ENCODE results near the gene CRIM1.
"Not testable (repeated sequence)": the region's sequence is repeated elsewhere in the genome, so short reads cannot be mapped to it uniquely, and the experiment has no call there.

The CRIM1 gene, protein sequence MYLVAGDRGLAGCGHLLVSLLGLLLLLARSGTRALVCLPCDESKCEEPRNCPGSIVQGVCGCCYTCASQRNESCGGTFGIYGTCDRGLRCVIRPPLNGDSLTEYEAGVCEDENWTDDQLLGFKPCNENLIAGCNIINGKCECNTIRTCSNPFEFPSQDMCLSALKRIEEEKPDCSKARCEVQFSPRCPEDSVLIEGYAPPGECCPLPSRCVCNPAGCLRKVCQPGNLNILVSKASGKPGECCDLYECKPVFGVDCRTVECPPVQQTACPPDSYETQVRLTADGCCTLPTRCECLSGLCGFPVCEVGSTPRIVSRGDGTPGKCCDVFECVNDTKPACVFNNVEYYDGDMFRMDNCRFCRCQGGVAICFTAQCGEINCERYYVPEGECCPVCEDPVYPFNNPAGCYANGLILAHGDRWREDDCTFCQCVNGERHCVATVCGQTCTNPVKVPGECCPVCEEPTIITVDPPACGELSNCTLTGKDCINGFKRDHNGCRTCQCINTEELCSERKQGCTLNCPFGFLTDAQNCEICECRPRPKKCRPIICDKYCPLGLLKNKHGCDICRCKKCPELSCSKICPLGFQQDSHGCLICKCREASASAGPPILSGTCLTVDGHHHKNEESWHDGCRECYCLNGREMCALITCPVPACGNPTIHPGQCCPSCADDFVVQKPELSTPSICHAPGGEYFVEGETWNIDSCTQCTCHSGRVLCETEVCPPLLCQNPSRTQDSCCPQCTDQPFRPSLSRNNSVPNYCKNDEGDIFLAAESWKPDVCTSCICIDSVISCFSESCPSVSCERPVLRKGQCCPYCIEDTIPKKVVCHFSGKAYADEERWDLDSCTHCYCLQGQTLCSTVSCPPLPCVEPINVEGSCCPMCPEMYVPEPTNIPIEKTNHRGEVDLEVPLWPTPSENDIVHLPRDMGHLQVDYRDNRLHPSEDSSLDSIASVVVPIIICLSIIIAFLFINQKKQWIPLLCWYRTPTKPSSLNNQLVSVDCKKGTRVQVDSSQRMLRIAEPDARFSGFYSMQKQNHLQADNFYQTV

GRCh38 chr2:36355151-36355889, at the start of gene CRIM1:
Gene CRIM1 (plus strand): TSS chr2:36355778. CDS start chr2:36356293, 515 bp downstream.
- Histone ChIP-seq H2AFZ (ENCODE audit: low read depth, low read length) (peak within 1 kb of the TSS; percentile 96), H3K4me3 (ENCODE audit: low read length) (peak within 1 kb of the TSS; percentile 49), H3K9me3 (ENCODE audit: low read length) (no peaks in the 10 kb centered on the region), H3K4me1 (ENCODE audit: insufficient read depth, low read length) (peaks cover 21% of the 10 kb centered on the region), H3K27me3 (ENCODE audit: insufficient read depth, low read length) (no peaks in the 10 kb centered on the region), H3K36me3 (ENCODE audit: insufficient read depth, low read length) (no peaks in the 10 kb centered on the region)

DNA sequence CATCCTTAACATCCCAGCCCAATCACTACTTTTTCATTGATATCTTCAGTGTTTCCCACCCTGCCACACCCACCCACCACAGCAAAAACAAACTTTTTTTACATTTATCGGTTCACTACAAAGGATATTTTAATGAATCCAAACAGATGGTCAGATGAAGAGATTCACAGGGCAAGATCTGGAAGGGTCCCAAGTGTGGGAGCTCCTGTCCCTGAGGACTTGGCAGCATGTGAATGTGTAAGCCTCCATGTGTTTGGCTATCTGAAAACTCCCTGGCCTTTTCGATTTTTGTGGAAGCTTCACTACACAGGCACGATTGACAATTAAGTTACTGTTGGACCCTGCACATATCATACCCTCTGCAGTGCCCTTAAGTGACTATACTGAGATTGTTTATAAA, 48.1 kb upstream of the CRIM1 start:
- H2AFZ ChIP-seq (ENCODE audit: low read depth, low read length): no peak overlapping the region
- H3K4me3 ChIP-seq (ENCODE audit: low read length): no peak overlapping the region
- H3K27me3 ChIP-seq (ENCODE audit: insufficient read depth, low read length): no peaks in the 10 kb centered on the region
- H3K9me3 ChIP-seq (ENCODE audit: low read length): no peaks in the 10 kb centered on the region
- no peaks in the 10 kb centered on the region for H3K36me3 ChIP-seq (ENCODE audit: insufficient read depth, low read length)
- H3K4me1 ChIP-seq (ENCODE audit: insufficient read depth, low read length): no peaks in the 10 kb centered on the region

DNA sequence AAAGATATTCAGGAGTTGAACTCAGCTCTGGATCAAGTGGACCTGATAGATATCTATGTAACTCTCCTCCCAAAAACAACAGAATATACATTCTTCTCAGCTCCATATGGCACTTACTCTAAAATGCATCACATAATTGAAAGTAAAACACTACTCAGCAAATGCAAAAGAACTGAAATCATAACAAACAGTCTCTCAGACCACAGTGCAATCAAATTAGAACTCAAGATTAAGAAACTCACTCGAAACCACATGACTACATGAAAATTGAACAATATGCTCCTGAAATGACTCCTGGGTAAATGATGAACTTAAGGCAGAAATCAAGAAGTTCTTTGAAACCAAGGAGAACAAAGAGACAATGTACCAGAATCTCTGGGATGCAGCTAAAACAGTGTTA, 45.1 kb upstream of the CRIM1 start:
- H3K27me3 ChIP-seq (ENCODE audit: insufficient read depth, low read length); H3K4me3 ChIP-seq (ENCODE audit: low read length); H3K9me3 ChIP-seq (ENCODE audit: low read length); H3K4me1 ChIP-seq (ENCODE audit: insufficient read depth, low read length); H3K36me3 ChIP-seq (ENCODE audit: insufficient read depth, low read length); H2AFZ ChIP-seq (ENCODE audit: low read depth, low read length): not testable (repeated sequence)

GRCh38 chr2:36318547-36318946, 37.0 kb upstream of the CRIM1 start:
- H3K36me3 ChIP-seq (ENCODE audit: insufficient read depth, low read length): no peaks in the 10 kb centered on the region
- H3K4me3 ChIP-seq (ENCODE audit: low read length): no peak overlapping the region
- H3K4me1 ChIP-seq (ENCODE audit: insufficient read depth, low read length): no peaks in the 10 kb centered on the region
- peaks cover 2% of the 10 kb centered on the region for H3K9me3 ChIP-seq (ENCODE audit: low read length)
- no peaks in the 10 kb centered on the region for H3K27me3 ChIP-seq (ENCODE audit: insufficient read depth, low read length)
- no peak overlapping the region for H2AFZ ChIP-seq (ENCODE audit: low read depth, low read length)

DNA sequence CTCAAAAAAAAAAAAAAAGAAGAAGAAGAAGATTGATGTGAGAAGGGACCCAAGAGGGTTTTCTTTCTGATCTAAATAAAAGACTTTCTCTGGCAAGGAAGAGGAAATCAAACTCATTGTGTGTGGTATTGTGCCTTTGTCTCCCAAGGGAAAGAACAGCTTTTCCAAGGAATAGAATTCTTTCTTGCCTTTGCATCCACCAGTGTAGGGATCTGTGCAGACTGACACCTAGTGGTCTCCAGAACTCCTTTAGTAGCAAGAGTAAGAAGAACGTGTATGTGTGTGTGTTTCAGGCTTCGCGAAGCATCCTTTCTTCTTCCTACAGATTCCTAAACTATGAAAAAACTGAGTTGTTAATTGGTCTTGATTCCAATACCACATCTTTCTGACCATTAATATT, 33.5 kb upstream of the CRIM1 start:
- Histone ChIP-seq H3K4me1 (ENCODE audit: insufficient read depth, low read length) (no peaks in the 10 kb centered on the region), H3K27me3 (ENCODE audit: insufficient read depth, low read length) (no peaks in the 10 kb centered on the region), H3K9me3 (ENCODE audit: low read length) (no peaks in the 10 kb centered on the region), H3K4me3 (ENCODE audit: low read length) (no peak overlapping the region), H2AFZ (ENCODE audit: low read depth, low read length) (no peak overlapping the region), H3K36me3 (ENCODE audit: insufficient read depth, low read length) (no peaks in the 10 kb centered on the region)

DNA sequence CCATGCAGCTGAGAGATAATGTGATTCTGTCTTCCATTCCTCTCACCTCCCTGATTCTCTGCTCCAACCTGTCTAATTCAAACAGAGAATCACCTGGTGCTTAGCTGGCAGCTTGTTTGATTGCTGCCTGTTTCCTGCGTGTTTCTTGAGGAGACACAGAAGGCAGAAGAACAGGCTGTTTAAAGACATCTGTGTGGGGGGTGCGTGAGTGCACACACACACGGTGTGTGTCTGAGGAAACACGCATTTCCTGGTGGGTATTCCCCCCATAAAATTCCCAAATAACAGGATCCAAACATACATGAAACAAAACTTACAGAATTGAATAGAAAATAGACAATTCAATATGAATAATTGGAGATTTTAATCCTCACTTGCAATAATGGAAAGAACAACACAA, 29.3 kb upstream of the CRIM1 start:
- Histone ChIP-seq H2AFZ (ENCODE audit: low read depth, low read length) (no peak overlapping the region), H3K9me3 (ENCODE audit: low read length) (no peaks in the 10 kb centered on the region), H3K36me3 (ENCODE audit: insufficient read depth, low read length) (no peaks in the 10 kb centered on the region), H3K4me3 (ENCODE audit: low read length) (no peak overlapping the region), H3K4me1 (ENCODE audit: insufficient read depth, low read length) (no peaks in the 10 kb centered on the region), H3K27me3 (ENCODE audit: insufficient read depth, low read length) (no peaks in the 10 kb centered on the region)

DNA sequence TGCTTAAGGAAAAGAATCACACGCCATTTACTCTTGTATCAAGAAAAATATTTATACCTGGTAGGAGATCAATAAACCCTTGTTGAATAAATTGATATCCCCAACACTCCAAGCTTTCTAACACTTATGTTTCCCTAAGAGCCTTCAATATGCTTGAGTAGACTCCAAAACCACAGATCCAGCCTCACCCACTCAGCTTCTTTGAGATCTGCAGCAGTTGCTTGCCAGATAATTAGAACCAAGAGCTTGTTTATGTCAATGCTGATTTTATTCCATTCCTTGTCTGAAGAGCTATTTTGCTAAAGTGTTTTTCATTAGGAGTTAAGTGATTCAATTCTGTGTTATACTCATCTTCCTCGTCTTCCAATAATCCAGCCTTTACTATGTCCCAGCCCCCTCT, 26.3 kb upstream of the CRIM1 start:
- no peaks in the 10 kb centered on the region for H3K36me3 ChIP-seq (ENCODE audit: insufficient read depth, low read length)
- no peaks in the 10 kb centered on the region for H3K4me1 ChIP-seq (ENCODE audit: insufficient read depth, low read length)
- no peaks in the 10 kb centered on the region for H3K9me3 ChIP-seq (ENCODE audit: low read length)
- no peak overlapping the region for H2AFZ ChIP-seq (ENCODE audit: low read depth, low read length)
- no peak overlapping the region for H3K4me3 ChIP-seq (ENCODE audit: low read length)
- no peaks in the 10 kb centered on the region for H3K27me3 ChIP-seq (ENCODE audit: insufficient read depth, low read length)

DNA sequence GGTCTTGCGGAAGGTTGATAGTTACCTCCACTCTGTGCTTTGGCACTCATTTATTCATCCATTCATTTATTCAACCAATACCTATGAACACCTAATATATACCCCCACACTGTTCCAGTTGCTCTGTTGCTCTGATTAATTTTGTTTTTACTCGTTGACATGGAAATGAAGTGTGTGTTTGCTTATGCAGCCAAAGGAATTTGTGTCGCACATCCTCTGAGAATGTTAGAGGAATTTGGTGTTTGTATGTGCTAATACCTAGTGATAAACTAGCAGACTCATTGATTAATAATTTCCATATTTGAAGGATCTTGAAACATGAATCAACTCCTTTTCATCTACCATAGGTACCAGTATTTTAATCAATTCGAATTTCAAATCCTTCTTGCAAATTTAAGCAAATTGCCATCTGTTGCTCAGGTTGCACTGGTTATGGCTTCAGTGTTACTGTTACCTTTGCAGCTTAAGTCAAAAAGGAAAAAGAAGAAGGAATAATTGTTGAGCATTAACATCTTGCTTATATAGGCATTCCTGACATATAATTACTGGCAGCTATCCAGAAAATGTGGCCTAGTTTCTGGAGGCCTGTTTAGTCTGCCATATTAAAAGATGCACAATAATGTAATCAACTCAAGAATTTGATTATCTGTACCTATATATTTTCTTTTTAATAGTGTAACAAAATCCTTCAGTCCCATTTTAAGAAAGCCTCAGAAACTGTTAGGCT, 25.7 kb upstream of the CRIM1 start:
- H3K4me1 ChIP-seq (ENCODE audit: insufficient read depth, low read length): no peaks in the 10 kb centered on the region
- H3K27me3 ChIP-seq (ENCODE audit: insufficient read depth, low read length): no peaks in the 10 kb centered on the region
- no peaks in the 10 kb centered on the region for H3K36me3 ChIP-seq (ENCODE audit: insufficient read depth, low read length)
- H2AFZ ChIP-seq (ENCODE audit: low read depth, low read length): no peak overlapping the region
- H3K4me3 ChIP-seq (ENCODE audit: low read length): no peak overlapping the region
- H3K9me3 ChIP-seq (ENCODE audit: low read length): no peaks in the 10 kb centered on the region

DNA sequence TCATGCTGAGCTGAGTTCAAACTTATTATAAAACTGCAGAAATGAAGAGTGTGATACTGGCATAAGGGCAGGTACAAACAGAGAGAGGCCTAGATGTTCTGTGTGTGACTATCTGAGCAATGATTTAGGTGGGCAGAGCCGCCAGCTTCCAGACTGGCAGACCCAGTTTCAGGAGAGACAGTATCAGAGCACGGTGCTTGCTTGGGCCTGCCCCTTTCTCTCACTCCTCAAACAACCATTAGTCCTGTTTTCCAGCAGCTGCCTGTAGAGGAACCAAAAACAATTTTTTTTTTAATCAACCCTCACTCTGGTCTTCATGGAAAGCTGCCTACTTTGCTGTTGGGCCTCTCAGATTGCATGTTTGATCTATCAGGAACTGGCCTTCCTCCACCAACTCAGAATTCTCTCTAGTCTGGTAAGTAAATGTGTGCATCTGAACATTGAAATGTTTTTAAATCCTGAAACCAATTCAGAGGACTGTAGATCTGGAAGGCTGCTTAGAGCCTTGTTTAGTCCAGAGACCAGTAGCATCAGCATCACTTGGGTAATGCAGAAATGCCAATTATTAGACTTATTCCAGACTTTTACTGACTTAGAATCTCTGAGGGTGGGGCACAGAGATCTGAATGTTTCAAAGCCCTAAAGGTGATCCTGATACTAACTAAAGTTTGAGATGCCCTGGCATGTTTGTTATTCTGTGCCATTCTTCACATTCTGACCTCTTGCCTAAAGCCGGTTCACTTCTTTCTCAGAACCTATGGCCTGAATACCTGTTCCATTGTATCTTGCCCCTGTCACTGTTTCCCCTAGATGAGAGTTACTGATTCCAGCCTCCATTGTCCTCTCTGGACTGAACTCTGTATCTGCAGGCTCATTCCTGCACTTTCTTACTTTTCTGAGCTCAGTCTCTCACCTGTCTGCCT, 24.8 kb upstream of the CRIM1 start:
- no peaks in the 10 kb centered on the region for H3K4me1 ChIP-seq (ENCODE audit: insufficient read depth, low read length)
- no peak overlapping the region for H3K4me3 ChIP-seq (ENCODE audit: low read length)
- H3K9me3 ChIP-seq (ENCODE audit: low read length): no peaks in the 10 kb centered on the region

GRCh38 chr2:36333350-36334012, 22.1 kb upstream of the CRIM1 start:
- Histone ChIP-seq H3K36me3 (ENCODE audit: insufficient read depth, low read length) (no peaks in the 10 kb centered on the region), H2AFZ (ENCODE audit: low read depth, low read length) (no peak overlapping the region), H3K4me1 (ENCODE audit: insufficient read depth, low read length) (peaks cover under 1% of the 10 kb centered on the region), H3K4me3 (ENCODE audit: low read length) (no peak overlapping the region), H3K27me3 (ENCODE audit: insufficient read depth, low read length) (no peaks in the 10 kb centered on the region), H3K9me3 (ENCODE audit: low read length) (no peaks in the 10 kb centered on the region)

More for the DNA sequence above, 24.8 kb upstream of the CRIM1 start:
- Histone ChIP-seq H3K36me3 (ENCODE audit: insufficient read depth, low read length) (no peaks in the 10 kb centered on the region), H3K27me3 (ENCODE audit: insufficient read depth, low read length) (no peaks in the 10 kb centered on the region), H2AFZ (ENCODE audit: low read depth, low read length) (no peak overlapping the region)

GRCh38 chr2:36335597-36335996, 20.0 kb upstream of the CRIM1 start:
- Histone ChIP-seq H3K36me3 (ENCODE audit: insufficient read depth, low read length) (no peaks in the 10 kb centered on the region), H3K9me3 (ENCODE audit: low read length) (no peaks in the 10 kb centered on the region), H3K4me1 (ENCODE audit: insufficient read depth, low read length) (peaks cover 6% of the 10 kb centered on the region), H2AFZ (ENCODE audit: low read depth, low read length) (no peak overlapping the region), H3K27me3 (ENCODE audit: insufficient read depth, low read length) (no peaks in the 10 kb centered on the region), H3K4me3 (ENCODE audit: low read length) (no peak overlapping the region)
